Body of pancreas (tissue), 4 donors: ENCODE data around the gene PRKCB.

Source experiments
- POLR2A ChIP-seq, 3 donors: fragments of 450-650 bp; IDR thresholded peaks; one replicate each; pipeline ENCODE4 v1.6.1; 2016; ENCODE audit warnings: antibody characterized with exemption in 3 of 3, mild to moderate bottlenecking in 2 of 3
- TF ChIP-seq, protein P1 (sequence below), 7 experiments: fragments of 450-650 bp in 4 of 7; fragments of 200-600 bp in 3 of 7; sonication (generic) in 3 of 7; IDR thresholded peaks; one replicate each; pipeline ENCODE4 v1.5.1; 2016 to 2019; ENCODE audit warnings: antibody characterized with exemption in 7 of 7

DNA sequence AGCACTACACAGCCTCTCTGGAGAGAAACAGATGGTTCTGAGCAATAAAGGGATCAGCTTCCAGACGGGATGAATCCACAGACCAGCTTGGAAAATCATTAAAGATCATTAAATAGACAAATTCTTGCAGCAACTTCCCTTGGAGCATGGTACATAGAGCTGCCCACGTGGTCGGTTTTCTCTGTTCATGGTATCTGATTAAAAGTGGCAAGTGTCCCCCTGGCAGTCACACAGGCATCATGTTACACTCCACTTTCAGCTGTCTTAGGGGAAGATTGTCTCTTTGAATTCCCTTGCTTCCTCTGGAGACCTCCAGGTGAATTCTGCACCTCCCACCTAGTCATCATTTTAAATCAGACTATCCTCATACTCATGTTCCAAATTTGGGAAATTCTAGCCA lies 328.2 kb downstream of the PRKCB start:
- TF ChIP-seq POLR2A (IDR thresholded peaks at IDR 0.05) = no peak
- TF ChIP-seq, protein P1, sequence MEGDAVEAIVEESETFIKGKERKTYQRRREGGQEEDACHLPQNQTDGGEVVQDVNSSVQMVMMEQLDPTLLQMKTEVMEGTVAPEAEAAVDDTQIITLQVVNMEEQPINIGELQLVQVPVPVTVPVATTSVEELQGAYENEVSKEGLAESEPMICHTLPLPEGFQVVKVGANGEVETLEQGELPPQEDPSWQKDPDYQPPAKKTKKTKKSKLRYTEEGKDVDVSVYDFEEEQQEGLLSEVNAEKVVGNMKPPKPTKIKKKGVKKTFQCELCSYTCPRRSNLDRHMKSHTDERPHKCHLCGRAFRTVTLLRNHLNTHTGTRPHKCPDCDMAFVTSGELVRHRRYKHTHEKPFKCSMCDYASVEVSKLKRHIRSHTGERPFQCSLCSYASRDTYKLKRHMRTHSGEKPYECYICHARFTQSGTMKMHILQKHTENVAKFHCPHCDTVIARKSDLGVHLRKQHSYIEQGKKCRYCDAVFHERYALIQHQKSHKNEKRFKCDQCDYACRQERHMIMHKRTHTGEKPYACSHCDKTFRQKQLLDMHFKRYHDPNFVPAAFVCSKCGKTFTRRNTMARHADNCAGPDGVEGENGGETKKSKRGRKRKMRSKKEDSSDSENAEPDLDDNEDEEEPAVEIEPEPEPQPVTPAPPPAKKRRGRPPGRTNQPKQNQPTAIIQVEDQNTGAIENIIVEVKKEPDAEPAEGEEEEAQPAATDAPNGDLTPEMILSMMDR (IDR thresholded peaks at IDR 0.05) = no peak
